Measurements from ENCODE around the gene CAPN13.

Gene CAPN13

GRCh38 chr2:30769481-30769780 lies 37.8 kb downstream of the CAPN13 start:
- Histone ChIP-seq H3K4me1 (peaks cover 20 to 53% (median 49%) of the 10 kb centered on the region in 10 experiments), H3K27ac (no peak overlapping the region), H3K9me3 (replicated peaks in 1 of 11) (no peaks in the 10 kb centered on the region), H3K36me3 (no peaks in the 10 kb centered on the region), H3K4me2 (peak overlapping the region in 4 of 11 experiments; percentile 85 to 94 (median 90); a peak in 4 of 22 replicates), H3K9ac (no peak overlapping the region), H4K20me1 (no peaks in the 10 kb centered on the region), H3K4me3 (no peak overlapping the region), H3K27me3 (peaks cover 0 to 27% (median 0%) of the 10 kb centered on the region in 11 experiments; a peak in 4 of 22 replicates)
- no peak for TF ChIP-seq Cebpa-rat (IDR thresholded peaks at IDR 0.05)

GRCh38 chr2:30768708-30769480 lies 38.4 kb downstream of the CAPN13 start:
- Histone ChIP-seq H3K9me3 (replicated peaks in 1 of 11) (no peaks in the 10 kb centered on the region), H3K4me1 (peaks cover 20 to 58% (median 55%) of the 10 kb centered on the region in 10 experiments), H3K9ac (no peak overlapping the region), H3K36me3 (no peaks in the 10 kb centered on the region), H3K4me2 (peak overlapping the region in 10 of 11 experiments; percentile 6 to 94 (median 83); a peak in 18 of 22 replicates), H3K27ac (no peak overlapping the region), H4K20me1 (no peaks in the 10 kb centered on the region), H3K4me3 (no peak overlapping the region), H3K27me3 (peaks cover 0 to 27% (median 0%) of the 10 kb centered on the region in 11 experiments; a peak in 4 of 22 replicates)
- TF ChIP-seq Cebpa-rat (IDR thresholded peaks at IDR 0.05), result no peak

- H3K4me2 ChIP-seq, result peak overlapping the region; percentile 6 to 94 (median 81); a peak in 19 of 22 replicates
- H3K9ac ChIP-seq, result no peak overlapping the region
- TF ChIP-seq Cebpa-rat (IDR thresholded peaks at IDR 0.05), result no peak
- H4K20me1 ChIP-seq, result no peaks in the 10 kb centered on the region
- no peaks in the 10 kb centered on the region for H3K9me3 ChIP-seq (replicated peaks in 1 of 11)
- H3K36me3 ChIP-seq, result no peaks in the 10 kb centered on the region
- H3K4me1 ChIP-seq, result peaks cover 20 to 65% (median 62%) of the 10 kb centered on the region in 10 experiments
- H3K4me3 ChIP-seq, result peak overlapping the region in 1 of 10 experiments; percentile 5; a peak in 2 of 20 replicates
- H3K27me3 ChIP-seq, result peaks cover 0 to 27% (median 0%) of the 10 kb centered on the region in 11 experiments; a peak in 4 of 22 replicates
- H3K27ac ChIP-seq, result no peak overlapping the region
These were observed 39.1 kb downstream of the CAPN13 start for GRCh38 chr2:30768036-30768686.

GRCh38 chr2:30766666-30767065 lies 40.6 kb downstream of the CAPN13 start:
- no peak for TF ChIP-seq Cebpa-rat (IDR thresholded peaks at IDR 0.05)

GRCh38 chr2:30765876-30766470 lies 41.3 kb downstream of the CAPN13 start:
- peak overlapping the region in 2 of 11 experiments; percentile 0 to 13; a peak in 1 of 22 replicates for H3K9ac ChIP-seq
- no peak overlapping the region for H3K27ac ChIP-seq
- no peaks in the 10 kb centered on the region for H3K36me3 ChIP-seq
- H4K20me1 ChIP-seq, result no peaks in the 10 kb centered on the region
- H3K4me1 ChIP-seq, result peaks cover 20 to 87% (median 83%) of the 10 kb centered on the region in 10 experiments
- no peak for TF ChIP-seq Cebpa-rat (IDR thresholded peaks at IDR 0.05)
- H3K4me2 ChIP-seq, result peak overlapping the region; percentile 46 to 94 (median 81)
- H3K9me3 ChIP-seq (replicated peaks in 1 of 11), result no peaks in the 10 kb centered on the region
- H3K27me3 ChIP-seq, result peaks cover 0 to 27% (median 0%) of the 10 kb centered on the region in 11 experiments; a peak in 4 of 22 replicates
- H3K4me3 ChIP-seq, result no peak overlapping the region

More at GRCh38 chr2:30766666-30767065, 40.6 kb downstream of the CAPN13 start:
- Histone ChIP-seq H4K20me1 (no peaks in the 10 kb centered on the region), H3K9ac (no peak overlapping the region), H3K27ac (no peak overlapping the region), H3K4me1 (peaks cover 20 to 80% (median 77%) of the 10 kb centered on the region in 10 experiments), H3K27me3 (peaks cover 0 to 27% (median 0%) of the 10 kb centered on the region in 11 experiments; a peak in 4 of 22 replicates), H3K9me3 (replicated peaks in 1 of 11) (no peaks in the 10 kb centered on the region), H3K4me2 (peak overlapping the region; percentile 46 to 94 (median 81)), H3K4me3 (no peak overlapping the region), H3K36me3 (no peaks in the 10 kb centered on the region)

- Histone ChIP-seq H3K4me1 (peaks cover 20 to 95% (median 83%) of the 10 kb centered on the region in 10 experiments), H3K27me3 (peaks cover 0 to 27% (median 0%) of the 10 kb centered on the region in 11 experiments; a peak in 4 of 22 replicates), H3K27ac (no peak overlapping the region), H3K9me3 (replicated peaks in 1 of 11) (no peaks in the 10 kb centered on the region), H3K4me2 (peak overlapping the region in 9 of 11 experiments; percentile 55 to 94 (median 85); a peak in 17 of 22 replicates), H3K9ac (no peak overlapping the region), H3K4me3 (no peak overlapping the region), H3K36me3 (no peaks in the 10 kb centered on the region), H4K20me1 (no peaks in the 10 kb centered on the region)
- TF ChIP-seq Cebpa-rat (IDR thresholded peaks at IDR 0.05), result no peak
These were observed 42.1 kb downstream of the CAPN13 start for GRCh38 chr2:30765191-30765590.

- peaks cover 20 to 93% (median 81%) of the 10 kb centered on the region in 10 experiments for H3K4me1 ChIP-seq
- no peak for TF ChIP-seq Cebpa-rat (IDR thresholded peaks at IDR 0.05)
- H3K4me3 ChIP-seq, result no peak overlapping the region
- H3K36me3 ChIP-seq, result no peaks in the 10 kb centered on the region
- H3K9me3 ChIP-seq (replicated peaks in 1 of 11), result no peaks in the 10 kb centered on the region
- no peak overlapping the region for H3K9ac ChIP-seq
- H3K4me2 ChIP-seq, result peak overlapping the region in 8 of 11 experiments; percentile 27 to 94 (median 86); a peak in 14 of 22 replicates
- H3K27ac ChIP-seq, result no peak overlapping the region
- peaks cover 0 to 27% (median 0%) of the 10 kb centered on the region in 11 experiments; a peak in 4 of 22 replicates for H3K27me3 ChIP-seq
- H4K20me1 ChIP-seq, result no peaks in the 10 kb centered on the region
These were observed 43.0 kb downstream of the CAPN13 start for GRCh38 chr2:30764021-30764800.

- TF ChIP-seq Cebpa-rat (IDR thresholded peaks at IDR 0.05), result no peak
- H3K4me2 ChIP-seq, result peak overlapping the region in 8 of 11 experiments; percentile 27 to 94 (median 86); a peak in 15 of 22 replicates
- H3K9me3 ChIP-seq (replicated peaks in 1 of 11), result no peaks in the 10 kb centered on the region
- H3K27me3 ChIP-seq, result peaks cover 0 to 22% (median 0%) of the 10 kb centered on the region in 11 experiments; a peak in 4 of 22 replicates
- H3K27ac ChIP-seq, result no peak overlapping the region
- H3K9ac ChIP-seq, result no peak overlapping the region
- peaks cover 14 to 83% (median 71%) of the 10 kb centered on the region in 10 experiments for H3K4me1 ChIP-seq
- no peaks in the 10 kb centered on the region for H3K36me3 ChIP-seq
- no peak overlapping the region for H3K4me3 ChIP-seq
- no peaks in the 10 kb centered on the region for H4K20me1 ChIP-seq
These were observed 44.0 kb downstream of the CAPN13 start for GRCh38 chr2:30763151-30763660.
